Measurements from ENCODE around the gene TMEM140.

GRCh38 chr7:135189961-135190360 lies 42.1 kb downstream of the TMEM140 start:
- TF ChIP-seq REST (IDR thresholded peaks at IDR 0.05; ENCODE audit: insufficient read depth in 1 of 2, low read depth in 2 of 2, low read length in 1 of 2) (no peak), CTCF (IDR thresholded peaks at IDR 0.05) (no peak), POLR2AphosphoS5 (IDR thresholded peaks at IDR 0.05; ENCODE audit: low read depth, low read length) (no peak)

All from Panc1 (cell line).